Subcutaneous abdominal adipose tissue (tissue), 5 donors: ENCODE results near the gene MED26.

Experiments
- H3K27ac ChIP-seq: one replicate; pipeline ENCODE4 v1.7.0; 2013; ENCODE audit warnings: low read depth, mild to moderate bottlenecking, inconsistent platforms, low read length, moderate library complexity
- H3K27me3 ChIP-seq, 5 donors: one replicate each; pipeline ENCODE4 v1.7.0; 2013; ENCODE audit warnings: low read length in 5 of 5, inconsistent platforms in 1 of 5; ENCODE audit not compliant: control insufficient read depth in 5 of 5, insufficient read depth in 4 of 5
- H3K36me3 ChIP-seq, 5 donors: one replicate each; pipeline ENCODE4 v1.7.0; 2013; ENCODE audit warnings: low read length in 5 of 5; ENCODE audit not compliant: control insufficient read depth in 5 of 5, insufficient read depth in 5 of 5
- H3K4me1 ChIP-seq, 5 donors: one replicate each; pipeline ENCODE4 v1.7.0; 2013; ENCODE audit warnings: low read length in 5 of 5, mild to moderate bottlenecking in 3 of 5, moderate library complexity in 1 of 5; ENCODE audit not compliant: control insufficient read depth in 5 of 5, insufficient read depth in 5 of 5
- H3K4me3 ChIP-seq, 5 donors: one replicate each; pipeline ENCODE4 v1.7.0; 2013; ENCODE audit warnings: low read length in 5 of 5, low read depth in 1 of 5
- H3K9ac ChIP-seq, 5 donors: one replicate each; pipeline ENCODE4 v1.7.0; 2013; ENCODE audit warnings: low read length in 5 of 5, mild to moderate bottlenecking in 4 of 5, moderate library complexity in 3 of 5
- H3K9me3 ChIP-seq, 5 donors: one replicate each; pipeline ENCODE4 v1.7.0; 2013; ENCODE audit warnings: low read length in 5 of 5; ENCODE audit not compliant: control insufficient read depth in 5 of 5
- donor health status: healthy.
- donor health status: healthy.
- donor health status: healthy.
- donor health status: healthy.
- donor health status: healthy.

The MED26 gene

GRCh38 chr19:16661480-16662034 lies 33.6 kb upstream of the MED26 start:
- H3K4me1 ChIP-seq = peaks cover 3 to 38% (median 33%) of the 10 kb centered on the region in 5 donors
- H3K36me3 ChIP-seq = peaks cover 0 to 20% (median 15%) of the 10 kb centered on the region in 5 donors
- H3K9ac ChIP-seq = peak overlapping the region in 3 of 5 donors; percentile 39 to 71 (median 67)
- H3K27me3 ChIP-seq = no peaks in the 10 kb centered on the region
- H3K9me3 ChIP-seq = no peaks in the 10 kb centered on the region
- no peak overlapping the region for H3K27ac ChIP-seq
- H3K4me3 ChIP-seq = peak overlapping the region; percentile 53 to 97 (median 92)

GRCh38 chr19:16660763-16661479 lies 32.9 kb upstream of the MED26 start, which contains the start of gene TMEM38A:
Gene TMEM38A (plus strand): TSS chr19:16661139. CDS start chr19:16661218, 79 bp downstream.
- peak within 1 kb of the TSS; percentile 80 for H3K27ac ChIP-seq
- H3K27me3 ChIP-seq = no peaks in the 10 kb centered on the region
- H3K4me1 ChIP-seq = peaks cover 3 to 38% (median 33%) of the 10 kb centered on the region in 5 donors
- peaks cover 0 to 24% (median 21%) of the 10 kb centered on the region in 5 donors for H3K36me3 ChIP-seq
- peak within 1 kb of the TSS; percentile 56 to 87 (median 80) for H3K9ac ChIP-seq
- peak within 1 kb of the TSS; percentile 92 to 98 (median 97) for H3K4me3 ChIP-seq
- H3K9me3 ChIP-seq = no peaks in the 10 kb centered on the region

- Histone ChIP-seq H3K36me3 (peaks cover under 1 to 31% (median 27%) of the 10 kb centered on the region in 5 donors), H3K9ac (peak within 1 kb of the TSS; percentile 56 to 87 (median 82)), H3K4me3 (peak within 1 kb of the TSS; percentile 92 to 98 (median 97)), H3K9me3 (no peaks in the 10 kb centered on the region), H3K27me3 (no peaks in the 10 kb centered on the region), H3K27ac (peak within 1 kb of the TSS; percentile 80), H3K4me1 (peaks cover 3 to 38% (median 33%) of the 10 kb centered on the region in 5 donors)
These were observed 32.1 kb upstream of the MED26 start, which contains the start of gene SMIM7 for GRCh38 chr19:16659832-16660708. Gene SMIM7 (minus strand): TSS chr19:16660144. CDS start chr19:16660110, 34 bp downstream.

GRCh38 chr19:16659464-16659831 lies 31.4 kb upstream of the MED26 start:
- H3K9me3 ChIP-seq = no peaks in the 10 kb centered on the region
- peak overlapping the region; percentile 80 for H3K27ac ChIP-seq
- peak overlapping the region; percentile 38 to 84 (median 80) for H3K9ac ChIP-seq
- H3K4me1 ChIP-seq = peaks cover 3 to 38% (median 33%) of the 10 kb centered on the region in 5 donors
- H3K36me3 ChIP-seq = peaks cover 4 to 37% (median 34%) of the 10 kb centered on the region in 5 donors
- no peaks in the 10 kb centered on the region for H3K27me3 ChIP-seq
- H3K4me3 ChIP-seq = peak overlapping the region; percentile 92 to 98 (median 97)

- H3K27me3 ChIP-seq = no peaks in the 10 kb centered on the region
- peaks cover 4 to 57% (median 53%) of the 10 kb centered on the region in 5 donors for H3K36me3 ChIP-seq
- peaks cover 3 to 36% (median 33%) of the 10 kb centered on the region in 5 donors for H3K4me1 ChIP-seq
- H3K27ac ChIP-seq = no peak overlapping the region
- peak overlapping the region in 1 of 5 donors; percentile 51 for H3K9ac ChIP-seq
- H3K4me3 ChIP-seq = no peak overlapping the region
- H3K9me3 ChIP-seq = no peaks in the 10 kb centered on the region
These were observed 29.4 kb upstream of the MED26 start for GRCh38 chr19:16657384-16657783.

GRCh38 chr19:16655727-16656126 lies 27.7 kb upstream of the MED26 start:
- Histone ChIP-seq H3K27ac (no peak overlapping the region), H3K4me3 (no peak overlapping the region), H3K4me1 (peaks cover 3 to 29% (median 25%) of the 10 kb centered on the region in 5 donors), H3K9ac (no peak overlapping the region), H3K36me3 (peaks cover 7 to 71% (median 67%) of the 10 kb centered on the region in 5 donors), H3K9me3 (no peaks in the 10 kb centered on the region), H3K27me3 (no peaks in the 10 kb centered on the region)

GRCh38 chr19:16654627-16655026 lies 26.6 kb upstream of the MED26 start:
- Histone ChIP-seq H3K27ac (no peak overlapping the region), H3K27me3 (no peaks in the 10 kb centered on the region), H3K4me3 (no peak overlapping the region), H3K9ac (no peak overlapping the region), H3K36me3 (peaks cover 7 to 78% (median 69%) of the 10 kb centered on the region in 5 donors), H3K9me3 (no peaks in the 10 kb centered on the region), H3K4me1 (peaks cover 4 to 35% (median 30%) of the 10 kb centered on the region in 5 donors)

GRCh38 chr19:16654140-16654539 lies 26.1 kb upstream of the MED26 start:
- peaks cover 1 to 36% (median 30%) of the 10 kb centered on the region in 5 donors for H3K4me1 ChIP-seq
- no peak overlapping the region for H3K27ac ChIP-seq
- H3K9me3 ChIP-seq = no peaks in the 10 kb centered on the region
- H3K9ac ChIP-seq = no peak overlapping the region
- no peaks in the 10 kb centered on the region for H3K27me3 ChIP-seq
- no peak overlapping the region for H3K4me3 ChIP-seq
- peaks cover 7 to 79% (median 69%) of the 10 kb centered on the region in 5 donors for H3K36me3 ChIP-seq

GRCh38 chr19:16652854-16653253 lies 24.9 kb upstream of the MED26 start:
- Histone ChIP-seq H3K27ac (no peak overlapping the region), H3K36me3 (peaks cover 7 to 76% (median 65%) of the 10 kb centered on the region in 5 donors), H3K27me3 (no peaks in the 10 kb centered on the region), H3K4me1 (peaks cover 1 to 33% (median 20%) of the 10 kb centered on the region in 5 donors), H3K9me3 (no peaks in the 10 kb centered on the region), H3K9ac (no peak overlapping the region), H3K4me3 (no peak overlapping the region)
